Astrocyte of the hippocampus (primary cell): ENCODE measurements around the gene CXADR.
A peak's percentile ranks its signal among the peaks of the same experiment; 100 is the strongest.

Source experiments
- DNase-seq: peaks from one replicate; pipeline ENCODE4 v3.0.0; 2011; ENCODE audit warnings: low read depth, low spot score

CXADR gene

DNA sequence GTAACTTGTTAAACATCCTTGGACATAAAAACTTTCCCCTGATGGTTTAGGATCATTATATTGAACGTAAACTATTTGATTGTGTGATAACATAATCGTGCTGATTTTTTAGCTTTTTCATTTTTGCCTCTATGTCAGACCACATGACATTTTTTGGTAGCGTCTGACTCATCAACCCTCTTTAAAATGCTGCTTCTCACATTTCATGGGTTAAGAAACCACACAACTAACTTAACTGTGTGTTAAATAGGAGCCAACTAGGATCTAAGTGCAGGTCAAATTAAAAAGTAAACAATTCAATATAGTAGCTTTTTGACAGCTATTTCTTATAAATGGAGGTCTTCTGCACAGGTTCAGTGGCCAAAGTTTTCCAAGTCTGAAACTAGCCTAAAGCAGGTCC lies 90.0 kb downstream of the CXADR start:
- peak; percentile 55 for DNase-seq

DNA sequence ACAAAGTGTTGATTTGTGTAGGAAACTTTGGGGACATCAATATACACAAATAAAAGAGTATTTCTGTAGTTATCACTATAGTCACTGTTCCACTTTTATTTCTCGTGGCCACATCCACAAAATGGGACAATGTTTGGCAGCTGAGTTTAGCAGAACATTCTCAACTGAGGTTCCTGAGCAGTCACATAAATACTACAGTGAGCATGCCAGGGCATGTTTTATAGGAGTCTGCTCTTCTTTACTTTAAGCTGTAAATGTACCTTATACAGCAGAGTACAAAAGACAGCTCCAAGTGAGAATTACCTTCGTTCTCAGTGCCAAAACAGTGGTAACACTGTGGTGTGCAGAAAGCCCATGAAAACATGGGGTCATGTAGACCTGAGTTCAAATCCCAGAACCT lies 94.8 kb downstream of the CXADR start:
- no peak for DNase-seq

DNA sequence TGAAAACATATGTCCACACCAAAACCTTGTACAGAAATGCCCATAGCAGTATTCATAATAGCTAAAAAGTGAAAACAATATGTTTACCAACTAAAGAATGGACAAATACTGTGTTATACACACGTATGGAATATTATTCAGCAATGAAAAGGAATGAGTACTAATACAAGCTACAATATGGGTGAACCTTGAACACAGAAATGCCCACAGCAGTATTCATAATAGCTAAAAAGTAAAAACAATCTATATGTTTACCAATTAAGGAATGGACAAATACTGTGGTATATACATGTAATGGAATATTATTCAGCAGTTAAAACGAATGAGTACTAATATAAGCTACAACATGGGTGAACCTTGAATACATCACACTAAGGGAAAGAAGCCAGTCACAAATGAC lies 96.8 kb downstream of the CXADR start:
- no peak for DNase-seq

DNA sequence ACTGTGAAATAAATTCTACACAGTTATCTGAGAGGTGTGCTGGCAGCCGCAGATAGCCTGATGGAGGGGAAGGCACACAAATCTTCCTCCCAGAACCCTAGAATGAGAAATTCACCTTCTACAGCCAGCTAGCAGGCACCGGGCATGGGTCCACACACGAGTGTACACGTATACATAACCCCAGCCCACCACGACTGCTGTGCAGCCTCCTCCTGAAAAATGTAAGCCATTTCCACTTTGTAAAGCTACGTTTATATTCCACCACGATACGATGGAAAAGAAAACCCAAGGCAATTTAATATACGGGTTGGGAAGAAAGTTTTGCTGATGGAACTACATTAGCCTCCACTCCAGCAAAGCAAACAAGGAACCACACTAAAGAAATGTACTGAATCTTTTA lies 98.1 kb downstream of the CXADR start:
- DNase-seq, result no peak

DNA sequence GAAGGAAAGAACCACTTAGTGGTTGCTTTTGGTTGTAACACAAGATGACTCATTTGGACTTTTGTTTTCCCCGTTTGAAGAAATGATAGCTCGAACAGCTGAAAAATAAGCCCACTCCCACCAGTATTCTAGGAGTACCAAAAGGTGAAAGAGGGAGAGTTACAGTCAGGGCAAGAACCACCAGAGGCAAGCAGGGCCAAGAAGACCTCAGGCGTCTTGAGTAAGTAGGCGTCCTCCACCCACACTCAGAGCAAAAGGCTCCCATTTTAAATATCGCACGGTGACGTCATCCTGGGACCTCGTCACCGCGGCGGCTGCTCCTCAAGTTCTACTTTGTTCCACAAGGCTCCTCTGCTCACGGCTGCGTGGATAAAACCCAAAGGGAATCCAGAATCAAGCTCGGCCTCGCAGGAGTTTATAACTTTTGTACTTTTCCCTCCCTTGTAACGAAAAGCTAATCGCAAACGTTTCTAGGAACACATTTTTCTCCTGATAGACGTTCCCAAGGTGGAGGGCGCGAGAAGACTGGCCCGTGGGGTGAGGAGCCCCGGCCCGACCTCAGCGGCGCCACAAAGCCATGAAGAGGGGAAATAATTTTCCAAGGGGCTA lies 98.7 kb downstream of the CXADR start:
- DNase-seq, result peak; percentile 94

DNA sequence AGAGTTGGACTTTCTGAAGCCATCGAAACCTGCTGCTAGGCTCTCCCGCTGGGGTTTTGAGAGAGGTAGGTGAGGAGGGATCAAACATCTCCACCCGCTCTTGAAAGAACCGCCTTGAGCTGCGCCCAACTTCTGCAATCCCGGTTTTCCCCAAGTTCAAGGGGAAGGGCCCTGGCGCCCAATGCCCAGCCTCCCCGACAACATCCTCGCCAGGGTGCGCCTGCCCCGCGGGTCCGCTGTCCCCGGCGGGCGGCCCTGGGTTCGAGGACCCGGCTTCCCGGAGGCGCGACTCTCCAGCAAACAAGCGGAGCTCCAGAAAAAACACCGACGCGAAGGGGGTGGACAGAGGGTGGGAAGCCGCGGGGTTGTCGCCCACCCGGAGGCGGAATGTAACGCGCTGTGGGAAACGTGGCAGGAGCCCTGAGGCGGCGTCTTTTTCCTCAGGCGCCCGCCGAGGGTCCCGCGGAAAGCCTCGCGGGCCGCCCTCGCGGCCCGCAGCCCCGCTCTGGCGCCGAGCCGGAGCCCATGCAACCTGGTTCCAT lies 99.3 kb downstream of the CXADR start:
- peak; percentile 68 for DNase-seq

DNA sequence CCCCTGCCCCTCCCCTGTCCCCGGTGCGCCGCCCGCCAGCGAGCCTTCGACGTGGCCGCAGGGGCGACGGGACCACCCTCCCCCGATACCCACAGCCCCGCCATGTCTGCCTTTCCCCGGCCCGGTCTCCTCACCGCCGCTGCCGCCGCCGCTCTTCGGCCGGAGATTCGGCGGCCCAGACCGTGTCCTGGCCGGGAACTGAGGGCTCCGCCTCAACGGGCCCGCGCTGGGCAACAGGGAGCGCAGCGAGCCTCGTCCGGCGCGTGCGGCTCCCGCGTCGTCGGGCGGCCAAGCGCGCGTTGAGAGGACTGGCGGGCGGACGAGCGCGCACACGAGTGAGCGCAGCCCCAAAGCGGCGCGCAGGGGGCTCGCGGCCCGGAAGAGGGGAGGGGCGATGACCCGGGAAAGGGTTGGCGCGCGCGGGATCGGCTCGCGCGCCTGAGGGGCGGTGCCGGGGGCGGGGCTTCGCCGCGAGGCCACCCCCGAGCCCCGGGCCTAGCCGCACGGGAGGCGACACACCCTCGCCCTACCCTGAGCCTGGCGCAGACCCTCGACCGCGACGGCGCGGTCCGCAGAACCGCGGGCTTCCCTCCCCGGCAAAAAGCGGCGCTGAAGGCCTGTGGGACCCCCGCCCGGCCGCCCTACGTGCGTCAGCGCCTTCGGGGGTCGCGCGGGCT lies 99.9 kb downstream of the CXADR start, which contains the start of gene BTG3:
TSS of gene BTG3 (minus strand) at position 337 of the 677 bp plus-strand sequence. CDS start 3,757 bp downstream, outside the sequence.
- DNase-seq, result peak; percentile 91

DNA sequence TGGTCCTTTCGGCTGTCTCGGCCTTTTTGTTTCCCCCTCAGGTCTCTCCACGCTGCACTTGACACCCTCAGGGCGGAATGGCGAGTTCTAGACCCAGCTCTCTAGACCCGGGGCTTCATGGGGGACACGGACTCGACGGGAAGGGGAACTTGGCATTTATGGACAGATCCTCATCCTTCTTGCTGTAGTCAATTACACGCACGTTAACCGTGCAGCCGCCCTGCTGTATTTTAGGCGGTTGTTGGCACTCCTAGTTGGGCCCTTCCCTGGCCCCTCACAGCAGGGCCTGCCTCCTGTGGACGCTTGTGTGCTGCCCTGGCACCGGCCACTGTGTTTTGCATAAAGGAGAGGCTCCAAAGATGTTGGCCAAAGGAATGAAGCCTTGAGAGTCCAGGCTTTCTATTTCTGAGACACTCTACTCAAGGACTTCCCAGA lies 100.4 kb downstream of the CXADR start:
- peak; percentile 27 for DNase-seq

DNA sequence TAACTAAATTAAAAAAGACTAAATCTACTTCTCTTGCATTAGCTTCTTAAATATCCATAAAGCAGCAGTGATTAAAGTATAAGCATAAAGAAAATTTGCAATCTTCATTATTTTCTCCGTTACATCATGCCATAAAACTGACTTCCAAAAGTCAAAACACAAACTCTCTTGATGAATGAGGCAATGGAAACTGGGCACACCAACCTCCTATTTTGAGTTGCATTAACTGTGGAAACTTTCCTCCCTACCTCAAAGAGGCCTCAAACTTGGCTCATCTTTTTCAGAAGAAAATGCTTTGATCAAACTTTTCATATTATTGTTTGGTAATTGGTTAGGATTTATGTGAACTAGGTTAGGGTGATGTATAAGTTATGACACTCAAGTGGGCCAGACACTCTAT lies 104.0 kb downstream of the CXADR start:
- no peak for DNase-seq

DNA sequence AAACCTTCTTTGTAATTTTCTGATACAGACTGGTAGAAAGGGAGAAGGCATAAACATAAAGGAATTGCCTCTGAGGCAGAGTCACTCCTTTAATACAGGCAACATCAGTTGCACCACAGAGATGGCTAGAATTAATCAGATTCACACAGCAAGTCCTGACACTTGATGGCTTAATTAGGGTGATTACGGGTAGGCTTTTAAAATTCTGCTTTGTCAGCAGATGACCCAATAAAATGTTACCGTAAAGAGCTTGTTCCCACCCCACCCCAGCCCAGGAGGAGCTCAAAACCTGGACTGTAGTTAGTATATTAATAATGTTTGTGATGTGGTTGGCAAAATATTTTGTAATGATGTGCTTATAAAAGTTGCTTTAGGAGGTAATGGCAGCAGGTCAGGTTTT lies 109.2 kb downstream of the CXADR start:
- DNase-seq, result no peak

DNA sequence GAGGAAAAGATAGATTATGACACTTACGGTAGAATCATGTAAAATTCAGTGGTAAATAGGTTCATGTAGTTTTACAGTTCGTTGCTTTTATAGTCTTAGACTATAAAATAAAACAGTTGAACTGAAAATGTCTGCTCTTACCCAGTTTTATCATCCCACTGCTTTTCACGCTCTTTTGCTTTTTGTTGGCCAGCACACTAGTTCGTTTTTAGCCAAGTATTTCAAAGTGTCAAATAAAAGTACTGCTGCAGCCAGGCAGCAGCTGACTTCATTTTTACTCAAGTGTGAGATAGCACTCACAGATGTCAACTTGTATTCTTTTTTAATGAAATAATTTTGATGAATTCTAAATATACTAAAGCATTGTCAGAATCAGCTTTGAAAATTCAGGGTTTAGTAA lies 118.4 kb downstream of the CXADR start:
- peak; percentile 4 for DNase-seq

DNA sequence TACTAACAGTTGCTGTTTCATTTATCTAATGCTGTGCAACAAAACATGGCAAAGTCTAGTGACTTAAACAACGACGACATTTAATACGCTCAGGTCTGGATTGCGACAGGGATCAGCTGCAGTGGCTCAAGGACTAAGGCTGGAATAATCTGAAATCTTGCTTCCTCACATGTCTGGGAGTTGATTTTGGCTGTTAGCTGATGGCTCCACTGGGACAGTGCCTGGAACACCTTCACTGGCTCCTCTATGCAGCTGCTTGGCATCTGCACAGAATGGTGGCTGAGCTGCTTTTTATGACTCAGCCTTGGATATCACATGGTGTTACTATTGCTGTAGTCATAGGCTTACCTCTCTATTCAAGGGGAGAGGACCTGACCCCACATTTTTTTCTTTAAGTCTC lies 123.9 kb downstream of the CXADR start:
- no peak for DNase-seq

DNA sequence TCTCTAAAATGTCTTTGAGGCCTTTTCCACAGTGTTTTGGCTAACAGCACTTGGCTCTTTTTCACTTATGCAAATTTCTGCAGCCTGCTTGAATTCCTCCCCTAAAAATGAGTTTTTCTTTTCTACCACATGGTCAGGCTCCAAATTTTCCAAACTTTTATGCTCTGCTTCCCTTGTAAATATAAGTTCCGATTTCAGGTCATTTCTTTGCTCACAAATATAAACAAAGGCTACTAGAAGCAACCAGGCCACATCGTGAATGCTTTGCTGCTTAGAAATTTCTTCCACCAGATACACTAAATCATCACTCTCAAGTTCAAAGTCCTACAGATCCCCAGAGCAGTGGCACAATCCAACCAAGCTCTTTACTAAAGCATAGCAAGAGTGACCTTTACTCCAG lies 128.0 kb downstream of the CXADR start:
- no peak for DNase-seq
